Stimulated activated CD4-positive, alpha-beta T cell treated with anti-CD3 and anti-CD28 coated beads, Interleukin-15, amount 100 ng/mL, for 24 hours (primary cell): ENCODE measurements around the gene KIF6.

Experiments used
- DNase-seq: peaks from one replicate; pipeline ENCODE4 v3.0.0-alpha.2; 2020

KIF6 gene

DNA sequence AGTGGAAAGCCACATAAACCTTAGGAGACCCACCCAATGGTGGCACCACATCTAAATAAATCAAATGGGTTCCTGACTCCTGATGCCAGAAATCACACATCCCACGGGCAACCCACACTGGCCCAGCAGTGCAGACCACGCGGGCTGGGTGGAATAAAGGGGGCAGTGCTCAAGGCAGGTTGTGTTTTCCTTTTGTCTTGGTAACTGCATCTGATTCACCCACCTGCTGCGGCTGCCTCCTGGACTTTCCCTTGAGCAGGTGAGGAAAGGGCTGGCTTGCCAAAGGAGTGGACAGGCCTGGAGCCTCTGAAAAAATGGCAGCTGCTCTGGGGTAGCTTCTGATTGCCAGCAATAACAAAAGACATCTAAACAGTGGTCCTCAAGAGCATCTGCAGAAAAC is 283.2 kb downstream of the KIF6 start:
- no peak for DNase-seq

GRCh38 chr6:39441301-39441700 is 283.9 kb downstream of the KIF6 start:
- no peak for DNase-seq

GRCh38 chr6:39440039-39440426 is 285.2 kb downstream of the KIF6 start:
- DNase-seq = no peak

GRCh38 chr6:39439342-39440038 is 285.7 kb downstream of the KIF6 start:
- no peak for DNase-seq

GRCh38 chr6:39433630-39434029 is 291.6 kb downstream of the KIF6 start:
- no peak for DNase-seq

GRCh38 chr6:39432330-39433025 is 292.7 kb downstream of the KIF6 start:
- no peak for DNase-seq

GRCh38 chr6:39430871-39431523 is 294.2 kb downstream of the KIF6 start:
- peak; percentile 27 for DNase-seq

- DNase-seq = no peak
Observed at GRCh38 chr6:39430446-39430845, 294.8 kb downstream of the KIF6 start.

DNA sequence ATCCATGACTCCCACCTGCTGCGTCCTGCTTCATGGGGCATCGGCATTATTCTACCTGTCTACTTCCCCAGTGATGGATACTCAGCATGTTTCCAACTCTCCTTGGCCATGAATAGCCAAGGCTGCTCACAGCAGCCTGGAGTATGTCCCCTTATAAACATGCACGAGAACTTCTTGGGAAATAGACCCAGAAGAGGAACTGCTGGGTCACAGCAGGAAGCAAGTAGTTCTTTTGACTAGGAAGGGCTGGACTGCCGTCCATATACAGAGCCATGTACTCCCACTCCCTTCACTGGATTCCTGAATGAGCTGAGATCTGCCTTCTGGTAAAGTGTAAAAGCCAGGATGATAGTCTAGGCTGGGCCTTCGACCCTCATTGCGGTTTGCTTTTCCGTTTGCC is 296.4 kb downstream of the KIF6 start:
- DNase-seq = no peak

DNA sequence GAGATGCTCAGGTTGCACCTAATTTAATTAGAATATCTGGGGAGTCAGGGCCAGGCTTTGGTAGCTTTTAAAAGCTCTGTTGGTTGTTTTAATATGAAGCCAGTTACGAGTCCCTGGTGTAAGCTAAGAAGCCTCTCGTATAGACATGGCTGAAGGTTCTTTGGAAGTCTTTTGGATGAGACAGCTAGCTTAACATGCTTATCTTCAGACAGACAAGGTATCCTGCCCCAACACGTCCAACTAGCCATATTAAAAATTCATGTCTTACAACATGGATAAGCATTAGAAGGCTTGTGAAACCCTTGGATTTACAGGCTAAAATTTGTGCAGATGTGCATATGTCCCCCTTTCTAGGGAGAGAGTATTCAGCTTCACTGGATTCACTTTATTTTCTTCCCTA is 297.1 kb downstream of the KIF6 start:
- DNase-seq = no peak

DNA sequence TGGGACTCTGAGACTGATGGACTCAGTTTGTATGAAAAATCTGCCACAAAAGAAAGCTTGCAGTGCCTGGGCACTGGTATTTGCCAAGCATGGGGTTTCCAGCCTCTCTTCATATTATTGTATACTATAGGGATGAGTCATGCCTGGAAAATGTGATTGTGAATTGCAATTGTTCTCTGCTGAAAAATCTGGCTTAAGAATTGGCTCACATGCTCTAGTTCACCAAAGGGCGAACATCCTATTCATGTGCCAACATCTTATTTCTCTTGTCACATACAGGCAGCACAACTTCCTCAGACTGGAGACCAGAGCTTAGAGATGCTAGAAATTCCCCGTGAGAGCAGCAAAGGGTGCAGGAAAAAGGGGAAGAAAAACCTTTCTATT is 299.1 kb downstream of the KIF6 start:
- no peak for DNase-seq

DNA sequence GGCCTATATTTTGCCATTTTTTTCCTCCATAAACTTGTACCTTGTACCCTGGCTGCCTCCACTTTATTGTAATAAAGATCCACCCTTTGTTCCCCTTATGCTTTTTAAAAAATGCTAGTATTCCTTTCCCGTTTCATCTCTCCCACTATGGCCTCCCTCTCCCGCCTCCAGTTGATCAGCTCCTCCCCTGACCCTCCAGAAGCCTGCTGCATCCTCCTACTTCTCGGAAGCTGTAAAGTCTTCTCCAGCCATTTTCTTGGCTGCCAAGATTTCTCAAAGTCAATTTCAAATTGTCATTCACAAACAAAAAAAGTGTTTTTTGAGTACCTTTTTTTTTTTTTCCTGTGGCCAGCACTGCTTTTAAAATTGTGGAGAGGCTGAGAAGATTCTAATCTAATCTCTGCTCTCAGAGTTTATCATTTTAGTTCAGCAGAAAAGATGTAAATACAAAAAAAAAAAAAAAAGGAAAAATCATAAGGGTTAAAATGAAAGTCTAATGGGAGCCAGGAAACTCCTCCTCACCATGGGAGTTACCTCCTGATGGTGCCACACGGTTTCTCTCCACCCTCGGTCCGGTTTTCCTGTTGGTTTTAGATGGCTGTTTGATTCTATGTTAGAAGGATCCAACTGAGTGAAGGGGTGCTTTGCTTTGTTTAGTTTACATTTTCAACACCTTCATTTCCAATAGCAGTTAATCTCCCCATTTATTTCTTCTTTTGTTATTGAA is 299.7 kb downstream of the KIF6 start:
- DNase-seq = no peak

- no peak for DNase-seq
Observed at GRCh38 chr6:39424831-39425230, 300.4 kb downstream of the KIF6 start.

GRCh38 chr6:39422238-39422637 is 303.0 kb downstream of the KIF6 start:
- no peak for DNase-seq

- DNase-seq = no peak
Observed at GRCh38 chr6:39421383-39422225, 303.6 kb downstream of the KIF6 start.

GRCh38 chr6:39420300-39421265 is 304.6 kb downstream of the KIF6 start:
- no peak for DNase-seq

DNA sequence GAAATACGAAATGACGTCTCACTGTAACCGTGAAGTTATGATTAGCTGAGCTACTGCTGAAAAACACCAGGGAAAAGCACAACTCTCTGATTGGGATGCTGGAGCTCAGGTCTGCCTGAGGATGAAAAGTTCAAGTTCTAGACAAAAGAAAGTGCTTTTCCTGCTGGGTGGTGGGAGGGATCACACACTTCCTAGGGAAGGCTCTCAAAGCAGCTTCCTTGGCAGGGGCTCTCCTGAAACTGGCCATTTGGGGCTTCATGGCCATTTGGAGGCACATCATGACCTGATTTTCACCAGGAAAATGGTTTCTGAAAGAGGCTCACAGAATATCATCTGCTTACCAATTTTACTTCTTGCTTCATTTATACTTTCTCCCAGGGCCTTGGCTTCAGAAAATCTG is 305.6 kb downstream of the KIF6 start:
- DNase-seq = no peak

DNA sequence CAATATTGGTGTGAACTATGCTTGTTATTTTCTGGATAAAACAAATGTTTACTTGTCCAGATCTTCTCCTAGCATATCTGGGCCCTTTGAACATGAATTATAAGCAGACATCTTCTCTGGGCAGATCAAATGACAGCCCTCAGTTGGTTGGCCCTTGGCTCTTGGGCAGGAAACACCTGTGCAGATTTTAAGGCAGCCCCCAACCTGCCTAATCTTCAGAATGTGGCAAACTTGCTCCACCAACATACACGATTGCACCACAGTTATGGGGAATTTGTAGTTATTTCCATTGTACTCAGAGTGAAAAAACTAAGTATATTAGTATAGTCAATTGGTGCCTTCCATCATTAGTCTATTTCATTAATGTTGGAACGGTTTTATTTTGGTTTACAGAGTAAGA is 307.8 kb downstream of the KIF6 start:
- no peak for DNase-seq

DNA sequence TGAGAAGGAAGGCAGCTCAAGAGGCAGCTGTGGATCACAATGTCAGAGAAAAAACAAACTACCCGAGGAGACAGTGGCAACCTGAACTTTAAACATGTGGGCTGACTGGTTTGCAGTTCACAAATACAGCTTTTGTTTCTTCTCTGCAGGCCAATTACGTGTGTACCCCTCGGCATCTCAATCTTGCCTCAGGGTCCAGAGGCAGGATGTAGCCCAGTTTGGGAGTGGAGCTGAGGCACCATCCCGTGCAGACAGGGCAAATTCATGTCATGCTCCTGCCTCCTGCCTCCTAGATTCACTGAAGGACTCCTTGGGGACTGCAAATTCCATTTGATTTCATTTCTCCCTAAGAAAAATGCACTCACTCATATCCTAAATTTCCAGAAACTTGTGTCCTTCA is 308.5 kb downstream of the KIF6 start:
- DNase-seq = no peak

DNA sequence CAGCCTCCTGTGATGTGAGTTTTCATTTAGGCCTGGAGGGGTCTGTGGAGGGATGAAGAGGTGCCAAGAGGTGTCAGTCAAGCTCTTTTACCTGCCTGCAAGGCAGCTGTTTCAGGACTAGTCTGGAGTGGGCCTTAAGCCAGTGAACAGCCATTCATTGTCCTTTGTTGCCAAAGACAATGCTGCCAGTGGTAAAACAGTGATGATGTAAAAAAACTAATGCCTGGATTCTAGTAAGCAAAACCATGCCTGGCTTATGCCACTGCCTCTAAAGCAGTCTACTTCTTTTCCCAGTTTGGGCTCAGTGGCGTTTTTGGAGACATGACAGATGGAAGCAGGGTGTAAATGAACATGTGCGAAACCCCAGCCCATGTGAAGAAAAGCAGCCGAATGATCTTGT is 309.2 kb downstream of the KIF6 start:
- DNase-seq = no peak

DNA sequence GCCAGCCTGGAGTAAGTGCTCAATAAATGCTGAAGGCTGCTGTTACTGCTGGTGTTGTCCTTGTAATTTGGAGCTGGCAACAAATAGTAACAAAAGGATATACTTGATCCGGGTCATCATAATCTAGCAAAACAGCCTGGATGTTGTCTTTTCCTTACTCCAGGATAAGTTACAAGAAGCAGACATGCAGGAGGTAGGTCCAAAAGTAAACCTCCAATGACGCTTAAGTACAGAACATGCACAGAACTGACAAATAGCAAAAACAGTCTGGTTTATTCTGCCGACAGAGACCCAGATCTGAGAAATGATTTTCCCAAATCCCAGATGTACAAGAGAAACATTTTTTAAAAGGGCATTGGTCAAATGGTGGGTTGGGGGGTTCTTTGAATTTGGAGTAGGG is 309.7 kb downstream of the KIF6 start:
- no peak for DNase-seq

DNA sequence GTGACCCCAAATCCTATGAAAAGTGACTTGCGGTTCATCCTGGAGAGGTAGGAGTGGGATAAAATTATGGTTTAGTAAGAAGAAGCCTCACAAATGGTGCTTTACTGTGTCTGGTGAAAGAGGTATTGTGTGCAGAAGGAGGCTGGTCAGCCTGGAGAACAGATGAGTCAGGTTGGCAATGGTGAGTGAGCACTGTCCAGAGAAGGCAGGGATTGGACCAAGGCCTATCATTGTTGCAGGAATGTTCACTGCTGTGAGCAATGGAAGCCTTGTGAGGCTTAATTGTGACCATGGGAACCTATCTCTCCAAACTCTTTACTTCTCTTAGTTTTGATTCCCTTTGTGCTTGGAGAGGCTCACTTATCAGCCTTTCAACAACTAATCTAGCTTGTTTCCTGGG is 313.7 kb downstream of the KIF6 start:
- DNase-seq = no peak
